Effector memory CD4-positive, alpha-beta T cell (primary cell): Measurements from ENCODE around the gene CRIM1.

Experiments used
- DNase-seq, 3 donors: peaks; one replicate each; pipeline ENCODE4 v3.0.0-alpha.2; 2020
- H3K27ac ChIP-seq: 2 replicates; pipeline ENCODE4 v1.7.0; 2013; ENCODE audit warnings: mild to moderate bottlenecking, low read length, moderate library complexity; ENCODE audit not compliant: insufficient read depth, poor library complexity, severe bottlenecking
- H3K27me3 ChIP-seq: replicated peaks from 2 replicates; pipeline ENCODE4 v1.7.0; 2013; ENCODE audit warnings: mild to moderate bottlenecking, low read length; ENCODE audit not compliant: insufficient read depth, control insufficient read depth, poor library complexity, severe bottlenecking
- H3K36me3 ChIP-seq: 2 replicates; pipeline ENCODE4 v1.7.0; 2013; ENCODE audit warnings: mild to moderate bottlenecking, low read length, moderate library complexity; ENCODE audit not compliant: control insufficient read depth, insufficient read depth
- H3K4me1 ChIP-seq: 2 replicates; pipeline ENCODE4 v1.7.0; 2013; ENCODE audit warnings: low read length, mild to moderate bottlenecking; ENCODE audit not compliant: control insufficient read depth, insufficient read depth, poor library complexity, severe bottlenecking
- H3K4me3 ChIP-seq: 2 replicates; pipeline ENCODE4 v1.7.0; 2013; ENCODE audit warnings: low read length, low read depth, mild to moderate bottlenecking; ENCODE audit not compliant: insufficient read depth, poor library complexity, severe bottlenecking
- H3K9me3 ChIP-seq: 2 replicates; pipeline ENCODE4 v1.7.0; 2013; ENCODE audit warnings: mild to moderate bottlenecking, low read length, moderate library complexity; ENCODE audit not compliant: control insufficient read depth

The CRIM1 gene

GRCh38 chr2:36477315-36477714 lies 121.7 kb downstream of the CRIM1 start:
- no peaks in the 10 kb centered on the region for H3K36me3 ChIP-seq
- H3K27me3 ChIP-seq, result no peaks in the 10 kb centered on the region
- H3K4me3 ChIP-seq, result no peak overlapping the region
- H3K27ac ChIP-seq, result no peak overlapping the region
- no peaks in the 10 kb centered on the region for H3K4me1 ChIP-seq
- H3K9me3 ChIP-seq, result peaks cover 7% of the 10 kb centered on the region
- DNase-seq, result no peak

GRCh38 chr2:36477746-36478145 lies 122.2 kb downstream of the CRIM1 start:
- no peaks in the 10 kb centered on the region for H3K36me3 ChIP-seq
- H3K9me3 ChIP-seq, result peaks cover 7% of the 10 kb centered on the region
- H3K27ac ChIP-seq, result no peak overlapping the region
- H3K4me1 ChIP-seq, result no peaks in the 10 kb centered on the region
- H3K27me3 ChIP-seq, result no peaks in the 10 kb centered on the region
- no peak overlapping the region for H3K4me3 ChIP-seq
- DNase-seq, result no peak

- peaks cover 7% of the 10 kb centered on the region for H3K9me3 ChIP-seq
- no peak overlapping the region for H3K4me3 ChIP-seq
- H3K27ac ChIP-seq, result no peak overlapping the region
- no peaks in the 10 kb centered on the region for H3K36me3 ChIP-seq
- H3K27me3 ChIP-seq, result no peaks in the 10 kb centered on the region
- no peaks in the 10 kb centered on the region for H3K4me1 ChIP-seq
- no peak for DNase-seq
Measured at GRCh38 chr2:36478332-36478738, 122.8 kb downstream of the CRIM1 start.

DNA sequence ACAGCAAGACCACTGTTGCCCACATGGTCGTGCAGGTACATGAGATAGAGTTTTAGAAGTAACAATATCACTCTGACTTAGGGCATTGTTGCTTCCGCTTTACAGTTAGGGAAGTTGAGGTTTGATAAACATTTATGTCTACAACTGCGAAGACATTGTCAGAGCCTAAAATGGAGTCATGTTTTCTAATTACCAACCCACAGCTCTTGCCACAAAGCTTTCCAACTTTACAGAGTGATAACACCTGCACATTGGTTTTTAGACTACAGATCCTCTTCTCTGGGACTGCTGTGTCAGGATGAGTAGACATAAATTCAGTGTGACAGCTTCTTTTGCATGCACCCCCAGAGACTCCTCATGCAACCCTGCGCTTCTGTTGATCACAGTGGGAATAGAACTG lies 123.4 kb downstream of the CRIM1 start:
- no peaks in the 10 kb centered on the region for H3K27me3 ChIP-seq
- no peaks in the 10 kb centered on the region for H3K4me1 ChIP-seq
- H3K36me3 ChIP-seq, result no peaks in the 10 kb centered on the region
- DNase-seq, result no peak
- H3K27ac ChIP-seq, result no peak overlapping the region
- no peak overlapping the region for H3K4me3 ChIP-seq
- H3K9me3 ChIP-seq, result peaks cover 5% of the 10 kb centered on the region

- Histone ChIP-seq H3K4me1 (no peaks in the 10 kb centered on the region), H3K27ac (no peak overlapping the region), H3K36me3 (no peaks in the 10 kb centered on the region), H3K4me3 (no peak overlapping the region), H3K9me3 (peaks cover under 1% of the 10 kb centered on the region), H3K27me3 (no peaks in the 10 kb centered on the region)
- DNase-seq, result no peak
Measured at GRCh38 chr2:36479406-36479805, 123.8 kb downstream of the CRIM1 start.

GRCh38 chr2:36480028-36480427 lies 124.5 kb downstream of the CRIM1 start:
- H3K36me3 ChIP-seq, result no peaks in the 10 kb centered on the region
- no peaks in the 10 kb centered on the region for H3K27me3 ChIP-seq
- no peak overlapping the region for H3K27ac ChIP-seq
- no peak for DNase-seq
- no peaks in the 10 kb centered on the region for H3K9me3 ChIP-seq
- H3K4me3 ChIP-seq, result no peak overlapping the region
- H3K4me1 ChIP-seq, result no peaks in the 10 kb centered on the region

- no peaks in the 10 kb centered on the region for H3K4me1 ChIP-seq
- no peaks in the 10 kb centered on the region for H3K36me3 ChIP-seq
- H3K27ac ChIP-seq, result no peak overlapping the region
- DNase-seq, result no peak
- no peaks in the 10 kb centered on the region for H3K9me3 ChIP-seq
- no peak overlapping the region for H3K4me3 ChIP-seq
- no peaks in the 10 kb centered on the region for H3K27me3 ChIP-seq
Measured at GRCh38 chr2:36480636-36481035, 125.1 kb downstream of the CRIM1 start.

- H3K27me3 ChIP-seq, result no peaks in the 10 kb centered on the region
- H3K36me3 ChIP-seq, result no peaks in the 10 kb centered on the region
- no peak overlapping the region for H3K4me3 ChIP-seq
- no peaks in the 10 kb centered on the region for H3K9me3 ChIP-seq
- no peaks in the 10 kb centered on the region for H3K4me1 ChIP-seq
- H3K27ac ChIP-seq, result no peak overlapping the region
- DNase-seq, result no peak
Measured at GRCh38 chr2:36481709-36482108, 126.1 kb downstream of the CRIM1 start.

- H3K4me1 ChIP-seq, result no peaks in the 10 kb centered on the region
- no peak overlapping the region for H3K27ac ChIP-seq
- no peaks in the 10 kb centered on the region for H3K27me3 ChIP-seq
- no peak for DNase-seq
- no peaks in the 10 kb centered on the region for H3K9me3 ChIP-seq
- H3K36me3 ChIP-seq, result no peaks in the 10 kb centered on the region
- no peak overlapping the region for H3K4me3 ChIP-seq
Measured at GRCh38 chr2:36482576-36483214, 127.1 kb downstream of the CRIM1 start.

DNA sequence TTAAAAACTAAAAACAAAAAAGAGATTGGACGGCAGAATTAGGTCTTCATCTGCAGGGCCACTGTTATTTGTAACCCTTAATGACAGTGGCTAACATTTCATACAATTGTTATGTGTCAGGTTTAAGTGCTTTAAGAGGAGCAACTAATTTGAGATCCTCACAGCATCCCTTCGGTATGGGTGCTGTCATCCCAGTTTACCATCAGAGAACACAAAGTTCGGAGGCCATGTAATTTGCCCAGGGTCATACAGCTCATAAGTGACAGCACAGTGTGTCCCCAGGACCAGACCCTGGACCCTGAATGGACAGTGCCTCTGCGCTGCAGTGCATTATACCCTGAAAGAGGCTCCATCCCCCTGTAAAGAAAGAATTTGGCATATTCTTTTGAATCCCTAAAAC lies 127.7 kb downstream of the CRIM1 start:
- no peak for DNase-seq
- Histone ChIP-seq H3K27me3 (no peaks in the 10 kb centered on the region), H3K9me3 (no peaks in the 10 kb centered on the region), H3K36me3 (no peaks in the 10 kb centered on the region), H3K4me1 (no peaks in the 10 kb centered on the region), H3K27ac (no peak overlapping the region), H3K4me3 (no peak overlapping the region)
